GM19467 (cell line): ENCODE results near the gene LEUTX.

Source experiments
- ATAC-seq: cut with Tn5 transposase; IDR thresholded peaks from one replicate; pipeline ENCODE4 v1.9.1; 2021; ENCODE audit warnings: mild to moderate bottlenecking, moderate library complexity; ENCODE audit not compliant: unreplicated experiment

Gene LEUTX

DNA sequence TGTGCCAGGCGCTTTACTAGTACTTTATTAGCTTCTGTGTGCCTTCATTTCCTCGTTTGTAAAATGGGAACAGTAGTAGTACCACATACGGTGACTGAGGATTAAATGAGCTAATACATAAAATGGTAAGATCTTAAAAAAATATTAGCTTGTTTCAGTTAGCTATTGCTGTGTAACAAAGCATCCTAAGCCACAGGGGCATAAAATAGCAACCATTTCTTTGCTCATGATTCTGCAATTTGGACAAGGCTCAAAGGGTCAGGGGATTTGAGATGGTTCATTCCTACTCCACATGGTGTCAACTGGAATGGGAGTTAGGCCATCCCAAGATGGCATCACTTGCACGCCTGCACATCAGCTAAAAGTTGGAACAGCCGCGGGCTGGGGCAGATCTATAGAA, 42.0 kb downstream of the LEUTX start:
- no peak for ATAC-seq

DNA sequence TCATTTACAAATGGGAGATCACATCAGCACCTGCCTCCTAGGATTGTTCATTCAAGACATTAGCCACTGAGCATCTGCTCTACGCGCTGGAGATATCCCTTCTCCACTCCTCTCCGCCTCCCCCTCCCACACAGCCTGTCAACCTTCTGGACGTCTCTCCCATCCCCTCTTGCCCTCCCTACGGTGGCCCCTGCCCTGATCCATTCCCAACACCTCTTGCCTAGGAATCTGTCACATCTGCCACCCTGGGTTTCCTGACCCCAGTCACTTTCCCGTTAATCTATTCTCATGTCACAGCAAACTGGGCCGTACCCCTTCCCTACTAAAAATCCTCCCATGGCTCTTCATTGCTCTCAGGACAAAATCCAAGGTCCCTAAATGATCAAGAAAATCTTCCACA, 45.0 kb downstream of the LEUTX start:
- ATAC-seq = no peak

DNA sequence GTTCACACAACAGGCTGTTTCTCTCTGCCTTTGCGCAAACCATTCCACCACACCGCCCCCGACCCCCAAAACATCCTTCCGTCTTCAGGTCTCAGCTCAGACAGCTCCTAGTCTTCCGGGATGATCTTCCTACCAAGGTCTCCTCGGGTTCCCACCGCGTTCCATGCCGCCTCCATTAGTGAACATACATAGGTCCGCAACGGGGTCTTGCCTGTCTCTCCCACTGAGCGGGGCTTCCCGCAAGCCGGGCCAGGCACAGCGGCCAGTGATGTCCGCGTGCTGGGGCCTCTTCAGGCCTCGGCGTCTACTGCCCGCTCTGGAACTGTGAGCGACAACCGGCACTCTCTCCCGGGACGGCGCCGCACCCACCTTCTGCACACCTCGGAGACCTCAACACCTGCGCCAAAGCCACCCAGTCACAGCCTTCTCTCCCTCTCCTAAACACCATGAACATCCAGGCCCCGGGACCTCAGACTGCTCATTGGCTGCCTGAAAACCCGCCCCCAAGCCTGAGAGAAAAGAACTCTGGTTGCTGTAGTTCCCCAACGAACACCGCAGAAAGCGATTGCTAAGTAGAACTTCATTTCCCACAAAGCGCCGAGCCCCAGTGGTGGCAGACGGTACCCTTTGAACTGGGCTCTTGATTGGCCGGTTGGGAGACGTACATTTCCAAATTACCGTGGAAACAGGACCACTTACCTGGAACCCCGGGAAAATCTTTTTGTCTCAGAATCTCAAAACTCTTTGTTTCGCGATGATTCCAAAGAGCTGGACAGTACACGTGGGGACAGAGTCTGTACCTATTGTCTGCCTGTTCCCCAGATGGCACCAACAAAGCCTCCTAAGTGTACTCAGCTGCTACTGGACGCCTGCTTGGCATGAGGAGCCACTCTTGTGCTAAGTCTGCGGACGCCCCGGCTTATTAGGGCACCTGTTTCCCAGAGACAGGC, 45.8 kb downstream of the LEUTX start:
- ATAC-seq = peak; percentile 74

DNA sequence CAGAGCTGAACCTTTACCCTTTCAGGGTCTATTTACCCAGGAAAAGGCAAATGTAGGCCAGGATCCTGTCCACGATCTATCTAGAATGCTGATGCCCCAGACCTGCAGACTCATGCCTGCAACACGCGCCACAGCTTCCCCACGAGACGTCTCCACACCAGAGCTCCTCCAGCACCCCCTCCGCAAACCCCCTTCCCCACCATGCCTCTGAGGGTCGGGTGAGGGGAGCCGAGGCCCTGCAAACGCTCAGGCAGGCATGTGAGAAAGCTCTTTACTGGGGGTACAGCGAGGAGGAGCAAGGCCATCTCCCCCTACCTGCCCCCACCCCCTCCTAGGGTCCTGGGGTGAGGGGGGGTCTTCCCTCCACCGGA, 46.4 kb downstream of the LEUTX start:
- no peak for ATAC-seq

DNA sequence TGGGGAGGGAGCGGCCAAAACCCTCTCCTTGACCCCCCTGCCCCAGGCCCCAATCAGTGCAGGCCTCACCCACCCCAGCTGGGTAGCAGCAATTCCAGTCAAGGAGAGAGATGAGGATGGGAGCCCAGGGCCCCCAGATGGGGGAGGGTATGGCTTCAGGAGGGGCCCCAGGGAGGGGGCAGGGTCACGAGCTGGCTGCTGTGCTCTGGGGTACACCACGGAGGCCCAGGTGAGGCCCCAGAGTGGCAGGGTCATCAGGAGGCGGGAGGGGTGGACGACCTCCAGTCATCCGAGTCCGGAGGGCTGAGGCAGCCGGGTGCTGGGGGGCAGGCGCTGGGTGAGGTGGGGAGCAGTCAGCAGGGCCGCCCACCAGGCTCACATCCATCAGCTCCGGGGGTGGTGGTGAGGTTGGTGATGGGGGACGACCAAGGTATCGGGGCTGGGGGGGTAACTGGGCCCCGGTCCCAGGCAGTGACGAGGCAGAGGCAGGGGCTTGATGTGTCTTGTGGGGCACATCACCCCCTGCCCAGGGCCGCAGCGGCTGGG, 47.0 kb downstream of the LEUTX start:
- no peak for ATAC-seq

DNA sequence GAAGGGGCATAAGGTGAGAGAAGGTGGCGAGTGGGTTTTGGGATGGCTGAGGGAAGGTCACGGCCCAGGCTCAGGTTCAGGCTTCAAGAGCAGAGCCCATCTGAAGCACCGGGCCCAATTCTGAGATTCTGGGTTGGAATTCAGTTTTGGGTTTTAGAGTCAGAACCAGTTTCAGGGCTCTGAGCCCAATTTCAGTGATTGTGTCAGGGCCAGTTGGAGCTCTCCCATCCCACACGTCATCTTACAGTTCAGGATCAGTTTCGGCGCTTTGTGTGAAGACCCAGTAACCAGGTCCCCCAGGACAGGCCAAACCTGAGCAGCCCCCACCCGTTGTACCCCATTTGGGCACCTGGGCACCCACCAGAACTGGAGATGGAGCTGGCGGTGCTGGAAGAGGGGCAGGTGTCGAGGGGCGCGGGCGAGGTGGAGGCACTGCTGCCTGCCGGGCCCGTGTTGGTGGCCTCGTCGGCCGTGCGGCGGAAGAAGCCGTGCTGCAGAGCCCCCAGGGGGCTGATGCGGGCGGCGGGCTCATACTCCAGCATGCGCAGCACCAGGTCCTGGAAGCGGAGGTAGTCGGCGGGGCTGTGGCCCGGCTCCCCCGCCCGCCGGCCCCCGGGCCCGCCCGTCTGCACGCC, 47.8 kb downstream of the LEUTX start:
- no peak for ATAC-seq

DNA sequence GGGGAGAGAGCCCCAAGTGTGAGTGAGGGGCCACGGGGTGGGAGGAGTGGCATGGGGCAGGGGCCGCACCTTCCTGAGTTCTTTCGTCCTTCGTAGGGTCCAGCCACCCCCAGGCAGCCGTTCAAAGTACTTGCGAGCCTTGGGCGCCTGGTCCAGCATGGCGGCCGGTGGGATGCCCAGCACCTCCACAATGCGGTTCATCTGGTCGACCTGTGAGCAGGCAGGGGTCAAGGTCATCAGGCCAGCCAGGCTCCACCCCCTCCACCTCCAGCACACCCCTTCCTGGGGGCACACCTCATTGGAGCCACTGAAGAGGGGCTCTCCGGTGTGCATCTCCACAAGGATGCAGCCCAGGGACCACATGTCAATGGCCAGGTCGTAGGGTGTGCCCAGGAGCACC, 48.6 kb downstream of the LEUTX start:
- no peak for ATAC-seq

DNA sequence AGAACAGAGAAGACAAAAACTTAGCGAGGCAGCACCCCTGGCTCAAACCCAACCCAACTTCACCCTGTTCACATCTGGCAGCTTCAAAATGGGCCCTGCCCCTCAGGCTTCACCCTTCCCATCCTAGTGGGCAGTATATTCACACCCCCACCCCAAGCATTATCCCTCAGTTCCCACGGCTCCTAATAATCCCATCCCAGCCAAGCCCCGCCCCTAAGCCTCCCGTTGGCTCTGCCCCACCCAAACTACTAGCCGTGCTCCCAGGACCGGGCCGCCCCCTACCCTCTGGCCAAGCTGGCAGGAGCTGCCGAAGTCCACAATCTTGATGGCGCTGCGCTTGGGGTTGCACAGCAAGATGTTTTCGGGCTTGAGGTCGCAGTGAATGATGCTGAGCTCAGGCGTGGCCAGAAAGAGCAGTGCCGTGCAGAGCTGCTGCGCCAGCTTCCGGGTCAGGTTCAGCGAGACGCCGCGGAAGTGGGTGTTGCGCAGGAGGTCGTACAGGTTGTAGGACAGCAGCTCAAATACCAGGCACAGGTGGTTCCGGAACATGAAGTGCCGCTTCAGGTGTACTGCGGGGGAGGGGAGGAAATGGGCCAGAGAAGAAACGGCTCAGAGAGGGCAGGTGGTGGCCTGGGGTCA, 49.5 kb downstream of the LEUTX start:
- no peak for ATAC-seq

DNA sequence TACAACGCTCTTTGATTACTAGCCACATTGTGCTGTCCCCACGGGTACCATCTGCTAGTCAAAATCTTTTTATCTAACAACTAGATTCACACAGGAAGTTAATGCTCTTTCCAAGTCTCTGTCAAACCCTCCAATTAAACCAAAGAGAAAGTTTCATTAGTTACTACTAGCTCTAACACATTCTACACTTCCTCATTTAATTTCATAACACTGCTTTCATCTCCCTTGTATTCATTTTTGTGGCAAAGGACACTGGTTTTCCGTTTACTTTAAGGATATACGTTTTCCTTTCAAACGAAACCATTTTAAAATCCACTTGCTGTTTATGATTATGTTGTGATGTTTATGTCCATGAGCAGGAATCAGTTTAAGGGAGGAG, 50.0 kb downstream of the LEUTX start:
- no peak for ATAC-seq

DNA sequence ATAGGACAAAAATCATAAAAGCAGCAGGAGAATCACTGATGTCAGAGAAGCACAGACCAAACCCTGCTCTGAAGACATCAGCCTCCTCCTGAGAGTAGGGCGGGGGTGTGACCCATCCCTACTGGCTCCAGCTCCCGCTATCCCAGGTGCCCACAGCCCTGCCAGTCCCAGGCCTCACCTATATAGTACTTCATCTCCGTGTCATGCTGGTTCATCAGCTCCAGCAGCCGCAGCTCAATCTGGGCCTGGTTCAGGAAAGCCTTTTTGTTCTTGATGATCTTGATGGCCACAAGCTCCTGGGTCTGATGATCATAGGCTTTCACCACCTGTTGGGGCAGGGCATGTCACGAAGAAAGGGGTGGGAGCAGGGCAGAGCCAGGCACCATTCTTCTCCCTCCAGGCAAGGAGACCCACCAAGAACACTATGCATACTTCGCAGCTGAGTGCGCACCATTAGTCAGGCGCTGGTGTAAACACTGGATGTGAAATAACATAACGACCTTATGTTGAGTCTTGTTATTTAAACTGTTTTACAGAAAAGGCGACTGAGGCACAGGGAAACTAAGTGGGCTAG, 51.1 kb downstream of the LEUTX start:
- ATAC-seq = no peak

DNA sequence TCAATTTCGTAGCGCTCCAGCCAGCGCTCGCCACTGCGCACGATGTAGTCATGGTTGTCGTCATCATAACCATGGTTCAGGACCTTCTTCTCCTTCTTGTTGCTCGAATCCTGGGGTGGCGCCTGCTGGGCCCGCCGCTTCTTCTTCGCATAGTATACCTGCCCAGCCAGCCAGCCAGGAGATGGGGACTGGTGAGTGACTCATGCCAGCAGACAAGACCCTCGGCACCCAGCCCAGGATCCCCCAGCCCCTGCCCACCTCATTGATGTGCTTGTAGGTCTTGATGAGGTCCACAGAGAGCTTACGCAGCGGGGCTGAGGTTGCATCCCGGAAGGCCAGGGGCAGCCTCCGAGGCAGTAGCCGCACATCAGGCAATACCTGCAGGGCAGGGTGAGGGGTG, 51.8 kb downstream of the LEUTX start:
- ATAC-seq = no peak

DNA sequence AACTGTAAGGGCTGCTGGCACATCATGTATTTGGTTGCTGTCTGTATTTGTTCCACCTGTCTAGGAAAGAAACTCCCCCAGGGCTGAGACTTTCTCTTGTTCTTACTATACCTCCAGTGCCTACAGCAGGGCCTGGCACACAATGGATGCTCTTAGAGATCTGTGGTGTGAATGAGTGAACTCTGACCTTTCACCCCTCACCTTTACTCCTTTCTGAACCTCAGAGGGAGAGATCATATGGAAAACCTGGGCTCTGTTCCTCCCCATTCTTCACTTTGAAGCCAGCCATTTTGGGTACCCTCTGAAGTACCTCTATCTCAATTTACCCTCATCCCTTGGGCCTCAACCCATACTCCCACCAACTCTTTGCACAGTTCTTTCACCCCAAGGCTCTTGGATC, 52.2 kb downstream of the LEUTX start:
- no peak for ATAC-seq

DNA sequence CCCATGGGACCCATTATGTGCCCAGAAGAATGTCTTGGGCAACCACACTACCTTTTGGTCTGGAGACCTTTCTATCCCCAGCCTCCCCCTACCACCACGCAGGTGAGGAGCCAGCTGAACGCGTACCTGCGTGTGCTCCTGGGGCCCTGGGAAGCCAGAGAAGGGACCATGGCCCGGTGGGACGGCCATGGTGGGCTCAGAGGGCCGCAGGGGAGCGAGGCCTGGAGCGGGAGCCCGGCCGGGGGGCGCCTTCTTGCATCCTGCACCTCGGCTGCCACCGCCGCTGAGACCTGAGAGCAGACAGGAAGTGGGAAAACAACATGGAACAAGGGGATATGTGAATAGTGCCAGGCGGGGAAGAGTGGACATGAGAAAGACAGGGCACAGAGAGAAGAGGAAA, 53.0 kb downstream of the LEUTX start:
- no peak for ATAC-seq

DNA sequence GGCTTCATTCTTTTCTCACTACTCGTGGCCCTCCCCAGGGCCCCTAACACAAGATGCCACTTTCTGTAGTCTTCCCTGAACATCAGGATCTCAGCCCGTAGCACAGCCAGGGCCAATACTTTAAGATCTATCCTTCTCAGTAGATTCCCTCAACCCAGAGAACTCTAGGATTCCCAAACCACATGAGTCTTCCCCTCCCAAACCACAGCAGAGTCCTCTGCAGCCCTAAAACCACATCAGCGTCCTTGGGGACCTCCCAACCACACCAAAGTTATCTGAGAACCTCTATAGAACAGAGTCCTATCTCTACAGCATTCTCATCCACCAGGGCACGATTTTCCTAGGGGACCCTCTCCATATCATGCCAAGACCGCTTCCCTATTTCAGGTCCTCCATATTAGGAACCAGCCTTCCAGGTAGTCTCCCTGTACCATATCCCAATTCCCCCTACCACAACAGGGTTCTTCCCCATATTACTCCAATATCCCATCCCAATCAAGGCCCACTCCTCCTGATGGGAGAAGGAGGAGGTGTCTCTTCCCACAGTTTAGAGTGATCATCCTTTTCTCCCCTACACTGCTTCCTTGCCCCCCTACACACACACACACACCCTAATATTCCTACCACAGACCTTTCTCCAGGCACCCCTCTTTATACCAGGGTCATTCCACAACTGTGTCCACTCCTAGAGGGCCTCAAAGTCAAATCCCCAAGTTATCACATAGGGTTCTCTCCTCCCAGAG, 53.9 kb downstream of the LEUTX start:
- no peak for ATAC-seq

DNA sequence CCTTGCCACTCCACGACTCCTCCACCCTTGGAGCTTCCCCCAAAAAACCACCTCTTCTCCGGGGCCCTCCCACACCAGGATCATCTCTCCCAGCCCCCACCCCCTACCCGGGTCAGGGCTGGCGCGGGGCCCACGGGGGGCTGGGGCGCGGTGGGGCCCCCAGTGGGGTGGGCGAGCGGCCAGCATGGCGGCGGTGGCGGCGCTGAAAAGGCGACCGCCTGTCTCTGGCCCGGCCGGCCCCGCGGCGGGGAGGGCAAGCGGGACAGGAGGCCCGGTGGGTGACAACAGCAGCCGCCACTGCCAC, 54.5 kb downstream of the LEUTX start:
- no peak for ATAC-seq

DNA sequence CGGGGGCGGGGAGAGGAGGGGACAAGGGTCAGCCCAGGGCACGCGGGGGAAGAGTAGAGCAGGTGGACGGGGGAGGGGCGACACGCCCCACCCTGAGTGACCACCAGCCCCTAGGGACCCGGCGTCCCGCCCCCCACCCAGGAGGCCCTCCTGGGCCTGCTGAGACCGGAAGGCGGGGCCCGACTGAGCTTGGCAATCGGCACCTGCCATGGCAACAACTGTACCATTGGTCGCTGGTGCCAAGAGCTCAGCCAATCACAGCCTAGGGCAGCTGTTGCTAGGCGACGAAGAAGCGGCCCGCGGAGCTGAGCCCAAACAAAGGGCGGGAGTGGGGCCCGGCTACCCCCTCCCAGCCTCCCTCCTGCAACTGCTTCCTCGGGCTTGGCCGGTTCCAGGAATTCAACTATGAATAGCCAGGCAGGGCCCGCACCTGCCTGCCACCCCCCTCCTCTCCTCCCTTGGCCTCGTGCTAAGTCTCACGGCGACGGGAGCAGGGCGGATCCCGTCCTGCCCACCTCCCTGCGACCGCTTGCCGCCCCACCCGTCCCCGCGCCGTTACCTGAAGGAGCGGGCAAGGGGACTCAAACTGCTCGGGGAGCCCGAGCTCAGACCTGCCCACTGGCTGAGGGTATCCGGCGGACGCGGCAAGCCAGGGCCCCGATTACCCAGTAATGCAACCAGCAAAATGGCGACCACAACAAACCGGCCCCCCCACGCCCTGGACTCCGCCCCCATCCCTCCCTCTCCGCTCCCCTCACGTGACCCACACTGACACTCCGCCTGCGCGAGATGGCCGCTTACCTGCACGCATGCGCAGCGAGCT, 55.0 kb downstream of the LEUTX start, which contains the start of gene DYRK1B:
DYRK1B (minus strand) TSS at position 699 of the 823 bp plus-strand sequence. CDS start 2,295 bp downstream, outside the sequence.
- ATAC-seq = peak; percentile 82

DNA sequence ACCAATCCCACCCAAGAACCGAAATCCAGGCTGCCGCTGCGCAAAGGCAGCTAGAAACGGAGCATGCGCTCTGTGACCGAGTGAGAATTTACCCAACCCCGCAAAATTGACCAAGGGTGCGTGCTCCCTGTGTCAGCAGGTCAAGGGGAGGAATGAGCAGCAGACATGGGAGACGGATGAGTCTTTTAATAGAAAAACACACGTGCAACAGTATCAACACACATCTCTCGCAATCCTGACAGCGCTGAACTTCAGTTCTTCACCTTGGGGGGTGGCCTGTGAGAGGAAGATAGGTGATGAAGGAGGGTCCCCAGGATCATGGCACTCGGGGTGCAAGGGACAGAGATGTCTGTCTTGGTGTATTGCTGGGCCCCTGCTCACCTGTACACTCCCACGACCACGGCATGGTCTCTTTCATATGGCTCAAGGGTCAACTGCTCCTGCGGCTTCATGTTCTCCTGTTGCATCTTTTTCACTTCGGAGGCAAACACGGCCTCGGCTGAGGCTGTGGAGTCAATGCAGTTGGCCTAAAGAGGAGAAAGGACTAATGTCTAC, 55.7 kb downstream of the LEUTX start:
- no peak for ATAC-seq
